ENCODE data around the gene SRGAP2B.
"Not testable (repeated sequence)": the region's sequence is repeated elsewhere in the genome, so short reads cannot be mapped to it uniquely, and the experiment has no call there.

- TF ChIP-seq CTCF (conservative IDR thresholded peaks at IDR 0.05); ZFX (IDR thresholded peaks at IDR 0.05): not testable (repeated sequence)
Observed at GRCh38 chr1:144990611-144991010, 104.5 kb downstream of the SRGAP2B start.
